Thyroid gland (tissue), 4 donors: ENCODE measurements around the gene MTF1.
"Not testable (repeated sequence)": the region's sequence is repeated elsewhere in the genome, so short reads cannot be mapped to it uniquely, and the experiment has no call there.

Source experiments
- POLR2A ChIP-seq, 2 donors: fragments of 450-650 bp; IDR thresholded peaks; one replicate each; pipeline ENCODE4 v1.6.1; 2017; ENCODE audit warnings: antibody characterized with exemption in 2 of 2, mild to moderate bottlenecking in 2 of 2, moderate library complexity in 1 of 2
- TF ChIP-seq, protein P1 (sequence below), 6 experiments: fragments of 200-600 bp in 3 of 6; fragments of 450-650 bp in 3 of 6; sonication (generic) in 3 of 6; IDR thresholded peaks; one replicate each; pipeline ENCODE4 v1.5.1; 2016 to 2019; ENCODE audit warnings: antibody characterized with exemption in 6 of 6, mild to moderate bottlenecking in 2 of 6, inconsistent platforms in 1 of 6, moderate library complexity in 1 of 6

DNA sequence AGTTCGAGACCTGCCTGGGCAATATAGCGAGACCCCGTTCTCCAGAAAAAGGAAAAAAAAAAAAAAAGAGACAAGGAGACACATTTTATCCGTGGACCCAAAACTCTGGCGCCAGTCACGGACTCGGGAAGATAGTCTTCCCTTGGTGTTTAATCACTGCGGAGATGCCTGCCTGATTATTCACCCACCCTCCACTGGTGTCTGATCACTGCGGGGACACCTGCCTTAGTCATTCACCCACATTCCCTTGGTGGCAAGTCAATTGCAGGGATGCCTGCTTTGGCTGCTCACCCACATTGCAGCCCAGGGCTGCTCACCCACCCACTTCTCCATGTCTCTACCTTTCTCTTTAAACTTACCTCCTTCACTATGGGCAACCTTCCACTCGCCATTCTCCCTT is 49.1 kb upstream of the MTF1 start:
- TF ChIP-seq, protein P1, sequence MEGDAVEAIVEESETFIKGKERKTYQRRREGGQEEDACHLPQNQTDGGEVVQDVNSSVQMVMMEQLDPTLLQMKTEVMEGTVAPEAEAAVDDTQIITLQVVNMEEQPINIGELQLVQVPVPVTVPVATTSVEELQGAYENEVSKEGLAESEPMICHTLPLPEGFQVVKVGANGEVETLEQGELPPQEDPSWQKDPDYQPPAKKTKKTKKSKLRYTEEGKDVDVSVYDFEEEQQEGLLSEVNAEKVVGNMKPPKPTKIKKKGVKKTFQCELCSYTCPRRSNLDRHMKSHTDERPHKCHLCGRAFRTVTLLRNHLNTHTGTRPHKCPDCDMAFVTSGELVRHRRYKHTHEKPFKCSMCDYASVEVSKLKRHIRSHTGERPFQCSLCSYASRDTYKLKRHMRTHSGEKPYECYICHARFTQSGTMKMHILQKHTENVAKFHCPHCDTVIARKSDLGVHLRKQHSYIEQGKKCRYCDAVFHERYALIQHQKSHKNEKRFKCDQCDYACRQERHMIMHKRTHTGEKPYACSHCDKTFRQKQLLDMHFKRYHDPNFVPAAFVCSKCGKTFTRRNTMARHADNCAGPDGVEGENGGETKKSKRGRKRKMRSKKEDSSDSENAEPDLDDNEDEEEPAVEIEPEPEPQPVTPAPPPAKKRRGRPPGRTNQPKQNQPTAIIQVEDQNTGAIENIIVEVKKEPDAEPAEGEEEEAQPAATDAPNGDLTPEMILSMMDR (IDR thresholded peaks at IDR 0.05) = not testable (repeated sequence)
- not testable (repeated sequence) for TF ChIP-seq POLR2A (IDR thresholded peaks at IDR 0.05)
